WI38 (cell line): Measurements from ENCODE around the gene RPN1.
"Not testable (repeated sequence)": the region's sequence is repeated elsewhere in the genome, so short reads cannot be mapped to it uniquely, and the experiment has no call there.

Experiments
- H3K4me3 ChIP-seq: 2 replicates; pipeline ENCODE4 v1.5.1; 2011; ENCODE audit warnings: low read depth, mild to moderate bottlenecking, control low read depth, low read length
- TF ChIP-seq, protein P1 (sequence below): IDR thresholded peaks from 2 replicates; pipeline ENCODE4 v1.5.1; 2012; ENCODE audit warnings: low read depth, mild to moderate bottlenecking, control low read depth, low read length

The RPN1 gene

GRCh38 chr3:128684986-128685726, 34.5 kb upstream of the RPN1 start:
- TF ChIP-seq, protein P1, sequence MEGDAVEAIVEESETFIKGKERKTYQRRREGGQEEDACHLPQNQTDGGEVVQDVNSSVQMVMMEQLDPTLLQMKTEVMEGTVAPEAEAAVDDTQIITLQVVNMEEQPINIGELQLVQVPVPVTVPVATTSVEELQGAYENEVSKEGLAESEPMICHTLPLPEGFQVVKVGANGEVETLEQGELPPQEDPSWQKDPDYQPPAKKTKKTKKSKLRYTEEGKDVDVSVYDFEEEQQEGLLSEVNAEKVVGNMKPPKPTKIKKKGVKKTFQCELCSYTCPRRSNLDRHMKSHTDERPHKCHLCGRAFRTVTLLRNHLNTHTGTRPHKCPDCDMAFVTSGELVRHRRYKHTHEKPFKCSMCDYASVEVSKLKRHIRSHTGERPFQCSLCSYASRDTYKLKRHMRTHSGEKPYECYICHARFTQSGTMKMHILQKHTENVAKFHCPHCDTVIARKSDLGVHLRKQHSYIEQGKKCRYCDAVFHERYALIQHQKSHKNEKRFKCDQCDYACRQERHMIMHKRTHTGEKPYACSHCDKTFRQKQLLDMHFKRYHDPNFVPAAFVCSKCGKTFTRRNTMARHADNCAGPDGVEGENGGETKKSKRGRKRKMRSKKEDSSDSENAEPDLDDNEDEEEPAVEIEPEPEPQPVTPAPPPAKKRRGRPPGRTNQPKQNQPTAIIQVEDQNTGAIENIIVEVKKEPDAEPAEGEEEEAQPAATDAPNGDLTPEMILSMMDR: no peak
- H3K4me3 ChIP-seq: no peak overlapping the region

- no peak overlapping the region for H3K4me3 ChIP-seq
- TF ChIP-seq, protein P1: no peak
Observed at GRCh38 chr3:128683957-128684356, 33.3 kb upstream of the RPN1 start.

DNA sequence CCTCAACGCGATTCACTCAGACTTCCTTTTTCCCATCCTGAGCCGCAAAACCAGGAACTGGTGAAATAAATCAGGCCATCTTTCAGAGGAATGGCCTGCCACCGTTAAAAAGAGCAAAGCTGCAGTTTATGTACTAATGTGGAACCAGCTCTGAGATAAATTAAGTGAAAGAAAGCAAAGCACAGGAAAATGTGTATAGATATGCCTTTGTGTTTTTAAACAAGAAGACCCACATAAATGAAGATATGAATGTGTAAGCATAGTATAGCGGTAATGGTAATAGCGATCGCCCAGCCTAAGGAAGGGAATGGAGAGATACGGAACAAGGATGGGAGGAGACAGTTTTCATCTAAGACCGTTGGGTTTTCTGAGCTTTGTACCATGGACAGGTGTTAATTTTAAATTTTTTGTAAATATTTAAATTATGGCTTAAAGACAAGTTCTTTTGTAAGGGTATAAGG, 30.8 kb upstream of the RPN1 start:
- TF ChIP-seq, protein P1: no peak

GRCh38 chr3:128680603-128681368, 30.2 kb upstream of the RPN1 start:
- peak overlapping the region; percentile 70 for H3K4me3 ChIP-seq

More for the DNA sequence above, 30.8 kb upstream of the RPN1 start:
- H3K4me3 ChIP-seq: peak overlapping the region; percentile 70

DNA sequence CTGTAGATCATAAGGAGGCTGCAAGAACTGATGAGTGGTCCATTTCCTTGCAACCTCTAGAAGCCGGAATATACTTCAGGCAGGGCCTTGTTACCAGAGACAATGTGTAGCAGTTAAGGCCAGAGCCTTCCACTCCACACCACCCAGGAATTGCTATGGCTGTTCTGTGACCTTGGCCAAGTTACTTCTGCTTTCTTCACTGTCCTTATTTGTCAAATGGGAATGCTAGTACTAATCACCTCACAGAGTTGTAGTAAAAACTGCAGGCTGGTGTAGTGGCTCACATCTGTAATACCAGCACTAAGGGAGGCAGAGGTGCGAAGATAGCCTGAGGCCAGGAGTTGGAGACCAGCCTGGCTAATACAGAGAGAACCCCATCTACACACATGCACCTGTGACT, 28.7 kb upstream of the RPN1 start:
- H3K4me3 ChIP-seq: no peak overlapping the region
- TF ChIP-seq, protein P1: no peak

More at GRCh38 chr3:128680603-128681368, 30.2 kb upstream of the RPN1 start:
- TF ChIP-seq, protein P1: peak; percentile 88

DNA sequence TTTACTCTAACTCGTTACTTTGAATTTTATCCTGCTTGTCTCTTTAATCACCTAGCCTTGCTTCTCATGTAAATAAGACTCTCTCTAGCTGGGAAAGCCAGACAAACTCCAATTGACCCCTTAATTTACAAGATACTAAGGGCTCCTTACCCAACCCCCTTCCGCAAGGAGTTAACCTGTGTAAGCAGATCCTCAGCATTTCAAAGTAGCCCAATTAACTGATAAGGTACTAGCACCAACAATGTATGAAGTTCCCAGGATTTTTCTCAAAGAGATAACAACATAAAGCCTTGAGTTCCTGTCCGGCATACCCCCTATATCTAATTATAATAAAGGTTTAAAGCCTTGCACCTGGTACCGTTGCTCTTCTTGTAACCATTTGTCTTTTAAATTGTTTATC, 25.2 kb upstream of the RPN1 start:
- H3K4me3 ChIP-seq: not testable (repeated sequence)

- TF ChIP-seq, protein P1: no peak
- H3K4me3 ChIP-seq: no peak overlapping the region
Observed at GRCh38 chr3:128674161-128674784, 23.7 kb upstream of the RPN1 start.
